Fibroblast of the aortic adventitia (primary cell): ENCODE measurements around the gene PTCD1. TPM values are rescaled to one million over a fixed set of nuclear protein-coding genes. Genes with fewer than 3 reads are reported as not detected.
A peak's percentile ranks its signal among the peaks of the same experiment; 100 is the strongest.

Experiments
- DNase-seq: peaks from one replicate; pipeline ENCODE4 v3.0.0-alpha.2; 2010; ENCODE audit warnings: low read depth
- H3K4me3 ChIP-seq: 2 replicates; pipeline ENCODE4 v1.5.1; 2011; ENCODE audit warnings: low read depth, mild to moderate bottlenecking, control low read depth, low read length, moderate library complexity
- CTCF ChIP-seq: IDR thresholded peaks from 2 replicates; pipeline ENCODE4 v1.5.1; 2011; ENCODE audit warnings: mild to moderate bottlenecking, low read length, control low read depth, inconsistent platforms; ENCODE audit not compliant: insufficient read depth
- total RNA-seq: library from RNA; depleted of rRNA; stranded (reverse); fragments of >200 nt; gene quantifications from 2 replicates; pipeline ENCODE4 v1.2.3, GENCODE V29; 2012; ENCODE audit warnings: low replicate concordance

The PTCD1 gene
- total RNA-seq, 1 donor: 4.4 TPM

DNA sequence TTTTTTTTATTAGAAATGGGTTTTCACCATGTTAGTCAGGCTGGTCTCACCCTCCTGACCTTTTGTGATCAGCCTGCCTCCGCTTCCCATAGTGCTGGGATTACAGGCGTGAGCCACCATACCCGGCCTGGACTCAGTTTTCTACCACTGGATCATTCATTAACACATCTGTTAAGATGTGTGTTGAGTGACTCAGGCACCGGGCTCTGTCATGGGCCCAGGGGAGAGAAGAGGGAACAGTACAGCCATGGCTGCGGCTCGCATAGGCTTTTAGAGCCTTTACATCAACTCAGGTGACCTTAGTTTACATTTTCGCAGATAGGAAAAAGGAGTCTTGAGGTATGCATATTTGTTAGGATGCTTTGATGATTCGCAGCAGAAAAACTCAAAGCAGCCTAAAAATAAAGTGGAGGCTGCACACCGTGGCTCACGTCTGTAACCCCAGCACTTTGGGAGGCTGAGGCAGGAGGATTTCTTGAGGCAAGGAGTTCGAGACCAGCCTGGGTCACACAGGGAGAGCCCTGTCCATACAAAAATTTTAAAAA is 67.2 kb downstream of the PTCD1 start:
- TF ChIP-seq CTCF: no peak
- no peak overlapping the region for H3K4me3 ChIP-seq
- no peak for DNase-seq

DNA sequence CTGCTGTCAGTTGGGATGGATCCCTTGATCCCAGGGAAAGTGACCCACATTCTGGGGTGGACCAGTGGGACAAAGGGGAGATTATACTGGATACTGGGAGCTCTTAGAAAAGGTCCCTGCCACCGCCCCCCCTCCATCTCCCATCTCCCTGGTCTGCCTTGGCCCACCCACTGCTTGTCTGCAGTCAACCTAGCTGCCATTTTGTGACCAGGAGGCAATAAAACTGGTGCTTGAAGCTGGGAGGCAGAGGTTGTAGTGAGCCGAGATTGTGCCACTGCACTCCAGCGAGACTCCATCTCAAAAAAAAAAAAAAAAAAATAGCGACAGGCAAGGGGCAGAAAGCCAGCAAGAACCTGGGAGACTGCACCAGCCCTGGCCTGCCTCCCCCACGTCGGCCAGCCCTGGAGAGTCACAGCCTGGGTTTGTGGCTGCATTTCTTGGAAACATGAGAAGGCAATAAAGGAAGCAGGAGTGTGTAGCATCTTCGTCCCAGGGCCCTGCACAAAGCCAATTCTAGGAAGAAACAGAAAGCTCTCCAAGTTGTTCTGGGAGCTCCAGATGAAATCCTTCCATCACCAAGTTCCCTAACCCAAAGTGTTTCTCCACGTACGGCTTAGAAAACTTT is 68.7 kb downstream of the PTCD1 start:
- H3K4me3 ChIP-seq: no peak overlapping the region
- no peak for TF ChIP-seq CTCF
- peak; percentile 59 for DNase-seq

- no peak overlapping the region for H3K4me3 ChIP-seq
- no peak for DNase-seq
- TF ChIP-seq CTCF: no peak
These were observed 69.7 kb downstream of the PTCD1 start for GRCh38 chr7:99368750-99369389.

Other genes starting within 250 kb of the PTCD1 start
- not detected in 2 replicates for gene KPNA7, start 230.7 kb downstream of the PTCD1 start, total RNA-seq
- gene MYH16, start 166.0 kb downstream of the PTCD1 start, total RNA-seq: not detected in 2 replicates
- 85.0 and 253 TPM in 2 replicates for gene ARPC1A, start 112.9 kb downstream of the PTCD1 start, total RNA-seq
- gene ARPC1B, start 64.1 kb downstream of the PTCD1 start, total RNA-seq: 249 and 358 TPM in 2 replicates
- gene PDAP1, start 30.2 kb downstream of the PTCD1 start, total RNA-seq: 29.2 and 66.9 TPM in 2 replicates
- gene BUD31, start 29.8 kb downstream of the PTCD1 start, total RNA-seq: 137 and 171 TPM in 2 replicates
- gene CPSF4, start 145 bp upstream of the PTCD1 start, total RNA-seq: 13.1 and 23.3 TPM in 2 replicates
- 42.5 and 820 TPM in 2 replicates for gene ATP5MF, start 27.4 kb upstream of the PTCD1 start, total RNA-seq
- 3.9 and 6.9 TPM in 2 replicates for gene ZNF789, start 34.1 kb upstream of the PTCD1 start, total RNA-seq
- 23.4 and 31.2 TPM in 2 replicates for gene ZNF394, start 61.5 kb upstream of the PTCD1 start, total RNA-seq
- gene ZKSCAN5, start 65.9 kb upstream of the PTCD1 start, total RNA-seq: 9.1 and 11.8 TPM in 2 replicates
- 5.9 and 8.9 TPM in 2 replicates for gene FAM200A, start 113.3 kb upstream of the PTCD1 start, total RNA-seq
- 54.2 and 76.0 TPM in 2 replicates for gene ZNF655, start 119.8 kb upstream of the PTCD1 start, total RNA-seq
- gene TMEM225B, start 159.5 kb upstream of the PTCD1 start, total RNA-seq: 0.54 TPM in 1 of 2 replicates, not detected in the other
- 8.1 and 22.0 TPM in 2 replicates for gene ZSCAN25, start 178.1 kb upstream of the PTCD1 start, total RNA-seq
- 1.1 and 2.9 TPM in 2 replicates for gene CYP3A5, start 241.2 kb upstream of the PTCD1 start, total RNA-seq